ENCODE results near the gene WDR20.

Gene WDR20

GRCh38 chr14:102185360-102185759 is 45.7 kb downstream of the WDR20 start:
- no peak overlapping the region for H3K9ac ChIP-seq (ENCODE audit: low read length)
- no peaks in the 10 kb centered on the region for H3K36me3 ChIP-seq (ENCODE audit: low read length)
- no peak overlapping the region for H2AFZ ChIP-seq (ENCODE audit: low read depth, low read length, severe bottlenecking)
- peaks cover 86% of the 10 kb centered on the region for H3K79me2 ChIP-seq (ENCODE audit: insufficient read depth, low read length)
- no peak overlapping the region for H3K27ac ChIP-seq (ENCODE audit: low read depth, low read length)
- no peak overlapping the region for H3K4me2 ChIP-seq (ENCODE audit: low read depth, low read length, poor library complexity, severe bottlenecking)
- H4K20me1 ChIP-seq (ENCODE audit: low read depth, low read length) = 0 out of 2 replicates have a peak, but pooled peaks cover 3% of the 10 kb centered on the region
- H3K4me3 ChIP-seq (ENCODE audit: insufficient read depth, low read length, poor library complexity, severe bottlenecking) = no peak overlapping the region
- peaks cover 1% of the 10 kb centered on the region; the same call in 1 of the 2 replicates for H3F3A ChIP-seq (ENCODE audit: insufficient read depth)
- no peak for TF ChIP-seq CTCF (IDR thresholded peaks at IDR 0.05; ENCODE audit: insufficient read depth, low read length, poor library complexity, severe bottlenecking)
- no peak for TF ChIP-seq EZH2phosphoT487 (conservative IDR thresholded peaks at IDR 0.05; ENCODE audit: low read length)
- no peaks in the 10 kb centered on the region for H3K9me3 ChIP-seq (ENCODE audit: insufficient read depth, low read length)
- no peaks in the 10 kb centered on the region for H3K27me3 ChIP-seq (ENCODE audit: low read length)
- H3K9me2 ChIP-seq (replicated peaks; ENCODE audit: insufficient read depth, low read length) = no peaks in the 10 kb centered on the region

- H3K36me3 ChIP-seq (ENCODE audit: low read length) = no peaks in the 10 kb centered on the region
- no peaks in the 10 kb centered on the region for H3K9me3 ChIP-seq (ENCODE audit: insufficient read depth, low read length)
- H3K4me3 ChIP-seq (ENCODE audit: insufficient read depth, low read length, poor library complexity, severe bottlenecking) = no peak overlapping the region
- H3K9ac ChIP-seq (ENCODE audit: low read length) = no peak overlapping the region
- no peak overlapping the region for H3K4me2 ChIP-seq (ENCODE audit: low read depth, low read length, poor library complexity, severe bottlenecking)
- peaks cover 82% of the 10 kb centered on the region for H3K79me2 ChIP-seq (ENCODE audit: insufficient read depth, low read length)
- H3K27me3 ChIP-seq (ENCODE audit: low read length) = no peaks in the 10 kb centered on the region
- H3F3A ChIP-seq (ENCODE audit: insufficient read depth) = no peaks in the 10 kb centered on the region
- 0 out of 2 replicates have a peak, but pooled peaks cover 3% of the 10 kb centered on the region for H4K20me1 ChIP-seq (ENCODE audit: low read depth, low read length)
- no peak for TF ChIP-seq EZH2phosphoT487 (conservative IDR thresholded peaks at IDR 0.05; ENCODE audit: low read length)
- no peak for TF ChIP-seq CTCF (IDR thresholded peaks at IDR 0.05; ENCODE audit: insufficient read depth, low read length, poor library complexity, severe bottlenecking)
- no peaks in the 10 kb centered on the region for H3K9me2 ChIP-seq (replicated peaks; ENCODE audit: insufficient read depth, low read length)
- H3K27ac ChIP-seq (ENCODE audit: low read depth, low read length) = no peak overlapping the region
- no peak overlapping the region for H2AFZ ChIP-seq (ENCODE audit: low read depth, low read length, severe bottlenecking)
Observed at GRCh38 chr14:102187044-102187443, 47.3 kb downstream of the WDR20 start.

GRCh38 chr14:102187568-102188001 is 47.9 kb downstream of the WDR20 start:
- H3K79me2 ChIP-seq (ENCODE audit: insufficient read depth, low read length) = peaks cover 78% of the 10 kb centered on the region
- H3K9ac ChIP-seq (ENCODE audit: low read length) = no peak overlapping the region
- H3K9me3 ChIP-seq (ENCODE audit: insufficient read depth, low read length) = no peaks in the 10 kb centered on the region
- no peaks in the 10 kb centered on the region for H3K9me2 ChIP-seq (replicated peaks; ENCODE audit: insufficient read depth, low read length)
- H3K27ac ChIP-seq (ENCODE audit: low read depth, low read length) = no peak overlapping the region
- no peaks in the 10 kb centered on the region for H3K36me3 ChIP-seq (ENCODE audit: low read length)
- no peaks in the 10 kb centered on the region for H3F3A ChIP-seq (ENCODE audit: insufficient read depth)
- H4K20me1 ChIP-seq (ENCODE audit: low read depth, low read length) = 0 out of 2 replicates have a peak, but pooled peaks cover 3% of the 10 kb centered on the region
- no peak overlapping the region for H3K4me3 ChIP-seq (ENCODE audit: insufficient read depth, low read length, poor library complexity, severe bottlenecking)
- no peaks in the 10 kb centered on the region for H3K27me3 ChIP-seq (ENCODE audit: low read length)
- TF ChIP-seq EZH2phosphoT487 (conservative IDR thresholded peaks at IDR 0.05; ENCODE audit: low read length) = no peak
- TF ChIP-seq CTCF (IDR thresholded peaks at IDR 0.05; ENCODE audit: insufficient read depth, low read length, poor library complexity, severe bottlenecking) = no peak
- no peak overlapping the region for H2AFZ ChIP-seq (ENCODE audit: low read depth, low read length, severe bottlenecking)
- H3K4me2 ChIP-seq (ENCODE audit: low read depth, low read length, poor library complexity, severe bottlenecking) = no peak overlapping the region
